Mammary epithelial cell (primary cell): ENCODE results near the gene MAMSTR.

Source experiments
- EZH2 ChIP-seq: IDR thresholded peaks from 2 replicates; pipeline ENCODE4 v1.6.1; 2012; ENCODE audit warnings: low read length, inconsistent platforms, borderline replicate concordance
- TF ChIP-seq, protein P1 (sequence below), 2 donors: IDR thresholded peaks in 1 of 2; conservative IDR thresholded peaks in 1 of 2; 2 replicates each; pipeline ENCODE4 v1.5.1; 2011 to 2012; ENCODE audit warnings: inconsistent platforms in 2 of 2, low read length in 2 of 2, mild to moderate bottlenecking in 2 of 2, control low read depth in 1 of 2, low read depth in 1 of 2; ENCODE audit not compliant: insufficient read depth in 1 of 2; ENCODE audit errors: extremely low read depth in 1 of 2

DNA sequence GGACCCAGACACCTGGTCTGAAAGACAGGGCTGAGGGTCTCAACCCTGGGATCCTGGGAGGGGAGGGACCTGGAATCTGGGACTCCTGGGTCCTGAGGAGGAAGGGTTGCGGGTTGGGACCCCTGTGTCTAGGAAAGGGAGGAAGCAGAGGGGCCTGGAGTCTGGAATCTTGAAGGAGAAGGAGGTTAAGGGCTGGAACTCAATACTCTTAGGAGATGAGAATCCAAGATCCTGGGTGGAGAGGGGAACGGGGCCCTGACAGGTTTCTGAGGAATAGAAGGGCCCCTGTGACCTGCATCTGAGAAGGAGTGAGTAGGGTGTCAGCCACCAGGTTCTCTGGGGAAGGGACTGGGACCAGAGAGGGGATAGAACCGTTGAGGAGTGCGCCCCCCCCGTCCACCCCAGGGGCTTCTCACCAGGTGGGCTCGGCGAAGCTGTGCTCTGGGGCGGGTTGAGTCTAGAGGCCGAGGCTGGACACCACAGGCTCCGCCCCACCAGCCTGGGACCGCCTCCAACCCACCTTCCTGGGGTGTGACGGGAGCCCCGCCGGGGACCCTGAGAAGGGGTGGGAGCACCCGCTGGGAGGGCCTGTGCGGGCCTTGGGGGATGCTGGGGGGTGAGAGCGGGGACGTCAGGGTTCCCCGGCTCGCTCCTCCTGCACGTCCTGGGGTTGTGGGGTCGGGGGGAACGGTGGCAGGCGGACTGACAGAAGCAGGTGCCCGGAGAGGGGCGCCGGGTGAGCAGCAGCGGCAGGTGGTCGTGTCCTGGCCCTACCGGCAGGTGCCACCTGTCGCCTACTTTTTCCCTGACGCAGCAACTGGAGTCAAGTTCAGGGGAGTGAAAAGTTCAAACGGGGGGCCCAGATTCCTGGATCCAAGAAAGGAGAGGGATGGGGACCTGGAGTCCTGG lies at the start of gene MAMSTR:
- TF ChIP-seq, protein P1, sequence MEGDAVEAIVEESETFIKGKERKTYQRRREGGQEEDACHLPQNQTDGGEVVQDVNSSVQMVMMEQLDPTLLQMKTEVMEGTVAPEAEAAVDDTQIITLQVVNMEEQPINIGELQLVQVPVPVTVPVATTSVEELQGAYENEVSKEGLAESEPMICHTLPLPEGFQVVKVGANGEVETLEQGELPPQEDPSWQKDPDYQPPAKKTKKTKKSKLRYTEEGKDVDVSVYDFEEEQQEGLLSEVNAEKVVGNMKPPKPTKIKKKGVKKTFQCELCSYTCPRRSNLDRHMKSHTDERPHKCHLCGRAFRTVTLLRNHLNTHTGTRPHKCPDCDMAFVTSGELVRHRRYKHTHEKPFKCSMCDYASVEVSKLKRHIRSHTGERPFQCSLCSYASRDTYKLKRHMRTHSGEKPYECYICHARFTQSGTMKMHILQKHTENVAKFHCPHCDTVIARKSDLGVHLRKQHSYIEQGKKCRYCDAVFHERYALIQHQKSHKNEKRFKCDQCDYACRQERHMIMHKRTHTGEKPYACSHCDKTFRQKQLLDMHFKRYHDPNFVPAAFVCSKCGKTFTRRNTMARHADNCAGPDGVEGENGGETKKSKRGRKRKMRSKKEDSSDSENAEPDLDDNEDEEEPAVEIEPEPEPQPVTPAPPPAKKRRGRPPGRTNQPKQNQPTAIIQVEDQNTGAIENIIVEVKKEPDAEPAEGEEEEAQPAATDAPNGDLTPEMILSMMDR (conservative IDR thresholded peaks at IDR 0.05 in 1 of 2, IDR thresholded peaks at IDR 0.05 in 1 of 2; ENCODE audit: extremely low read depth in 1 of 2, insufficient read depth in 1 of 2, low read depth in 1 of 2, low read length in 2 of 2), result no peak
- TF ChIP-seq EZH2, result no peak
